Cardiac fibroblast (primary cell): ENCODE measurements around the gene BORCS5.

Experiments
- DNase-seq, 2 donors: peaks; one replicate each; pipeline versions ENCODE4 v3.0.0 to v3.0.0-alpha.2; 2010; ENCODE audit warnings: low read depth in 2 of 2
- H3K4me3 ChIP-seq, 2 donors: replicated peaks in 1 of 2; 1 replicate in 1 of 2; 2 replicates in 1 of 2; pipeline ENCODE4 v1.5.1; 2011; ENCODE audit warnings: low read depth in 2 of 2, low read length in 2 of 2, mild to moderate bottlenecking in 2 of 2, moderate library complexity in 1 of 2
- TF ChIP-seq, protein P1 (sequence below): IDR thresholded peaks from one replicate; pipeline ENCODE4 v1.5.1; 2011; ENCODE audit warnings: low read depth, mild to moderate bottlenecking, low read length, inconsistent platforms

BORCS5 gene

DNA sequence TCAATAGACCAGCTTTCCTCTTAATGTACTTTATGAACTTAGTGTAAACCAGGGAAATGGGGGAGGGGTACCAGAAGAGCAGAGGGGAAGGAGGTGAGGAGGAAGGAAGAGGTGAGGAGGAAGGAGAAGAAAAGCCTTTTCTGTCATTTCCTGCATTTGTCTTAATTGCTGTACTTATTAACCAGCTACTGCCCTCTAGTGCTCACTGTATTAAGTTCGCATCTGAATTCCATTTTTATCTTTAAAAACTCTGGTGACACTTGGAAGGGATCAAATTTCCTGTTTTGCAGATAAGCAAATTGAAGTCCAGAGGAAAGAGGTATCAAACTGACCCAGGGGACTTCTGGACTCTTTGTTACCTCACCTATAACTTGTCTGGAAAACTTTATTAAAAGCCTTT lies 29.1 kb upstream of the BORCS5 start:
- TF ChIP-seq, protein P1, sequence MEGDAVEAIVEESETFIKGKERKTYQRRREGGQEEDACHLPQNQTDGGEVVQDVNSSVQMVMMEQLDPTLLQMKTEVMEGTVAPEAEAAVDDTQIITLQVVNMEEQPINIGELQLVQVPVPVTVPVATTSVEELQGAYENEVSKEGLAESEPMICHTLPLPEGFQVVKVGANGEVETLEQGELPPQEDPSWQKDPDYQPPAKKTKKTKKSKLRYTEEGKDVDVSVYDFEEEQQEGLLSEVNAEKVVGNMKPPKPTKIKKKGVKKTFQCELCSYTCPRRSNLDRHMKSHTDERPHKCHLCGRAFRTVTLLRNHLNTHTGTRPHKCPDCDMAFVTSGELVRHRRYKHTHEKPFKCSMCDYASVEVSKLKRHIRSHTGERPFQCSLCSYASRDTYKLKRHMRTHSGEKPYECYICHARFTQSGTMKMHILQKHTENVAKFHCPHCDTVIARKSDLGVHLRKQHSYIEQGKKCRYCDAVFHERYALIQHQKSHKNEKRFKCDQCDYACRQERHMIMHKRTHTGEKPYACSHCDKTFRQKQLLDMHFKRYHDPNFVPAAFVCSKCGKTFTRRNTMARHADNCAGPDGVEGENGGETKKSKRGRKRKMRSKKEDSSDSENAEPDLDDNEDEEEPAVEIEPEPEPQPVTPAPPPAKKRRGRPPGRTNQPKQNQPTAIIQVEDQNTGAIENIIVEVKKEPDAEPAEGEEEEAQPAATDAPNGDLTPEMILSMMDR: peak; percentile 47
- peak; percentile 80 to 82 for DNase-seq
- H3K4me3 ChIP-seq: no peak overlapping the region

DNA sequence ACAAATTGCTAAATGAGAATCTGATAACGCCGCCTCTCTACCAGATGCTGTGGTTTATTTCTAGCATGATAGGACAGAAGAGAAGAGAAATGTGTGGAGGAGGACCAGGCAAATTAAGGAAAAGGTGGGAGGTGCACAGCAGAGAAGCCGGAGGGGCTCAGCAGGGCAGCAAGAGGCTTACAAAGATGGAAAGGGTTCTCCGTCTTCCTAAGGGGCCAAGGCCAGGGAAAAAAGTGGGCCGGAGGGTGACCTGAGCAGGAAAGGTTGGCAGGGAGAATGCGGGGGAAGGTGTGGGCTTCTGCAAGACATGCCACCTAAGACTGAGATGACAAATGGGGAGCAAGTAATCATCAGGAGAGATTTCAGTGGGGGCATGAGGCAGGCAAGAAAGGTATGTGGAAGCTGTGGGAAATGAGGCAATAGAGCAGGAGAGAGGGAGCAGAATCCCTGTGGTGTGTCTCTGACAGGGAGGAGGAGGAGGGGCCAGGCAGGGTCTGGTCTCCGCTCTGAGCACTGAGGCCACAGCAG lies 25.6 kb upstream of the BORCS5 start:
- TF ChIP-seq, protein P1: no peak
- DNase-seq: no peak
- H3K4me3 ChIP-seq: no peak overlapping the region

DNA sequence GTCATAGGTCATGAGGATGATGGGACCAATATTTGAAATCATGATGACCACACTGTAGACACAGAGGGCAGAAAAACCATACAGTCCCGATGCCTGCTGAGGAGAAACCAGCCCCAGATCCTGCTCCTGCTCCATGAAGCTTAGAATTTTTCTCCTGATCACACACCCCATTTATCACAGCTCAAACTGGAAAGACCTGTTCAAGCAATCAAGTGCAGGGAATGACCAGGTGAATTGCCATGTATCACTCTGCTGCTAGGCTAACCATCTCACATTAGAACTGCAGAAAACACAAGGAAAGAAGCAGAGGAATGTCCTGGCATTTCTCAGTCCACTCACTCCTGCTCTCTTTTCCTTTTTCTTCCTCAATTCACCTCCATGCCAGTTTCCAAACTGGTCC lies 25.0 kb upstream of the BORCS5 start:
- TF ChIP-seq, protein P1: no peak
- DNase-seq: no peak
- no peak overlapping the region for H3K4me3 ChIP-seq

DNA sequence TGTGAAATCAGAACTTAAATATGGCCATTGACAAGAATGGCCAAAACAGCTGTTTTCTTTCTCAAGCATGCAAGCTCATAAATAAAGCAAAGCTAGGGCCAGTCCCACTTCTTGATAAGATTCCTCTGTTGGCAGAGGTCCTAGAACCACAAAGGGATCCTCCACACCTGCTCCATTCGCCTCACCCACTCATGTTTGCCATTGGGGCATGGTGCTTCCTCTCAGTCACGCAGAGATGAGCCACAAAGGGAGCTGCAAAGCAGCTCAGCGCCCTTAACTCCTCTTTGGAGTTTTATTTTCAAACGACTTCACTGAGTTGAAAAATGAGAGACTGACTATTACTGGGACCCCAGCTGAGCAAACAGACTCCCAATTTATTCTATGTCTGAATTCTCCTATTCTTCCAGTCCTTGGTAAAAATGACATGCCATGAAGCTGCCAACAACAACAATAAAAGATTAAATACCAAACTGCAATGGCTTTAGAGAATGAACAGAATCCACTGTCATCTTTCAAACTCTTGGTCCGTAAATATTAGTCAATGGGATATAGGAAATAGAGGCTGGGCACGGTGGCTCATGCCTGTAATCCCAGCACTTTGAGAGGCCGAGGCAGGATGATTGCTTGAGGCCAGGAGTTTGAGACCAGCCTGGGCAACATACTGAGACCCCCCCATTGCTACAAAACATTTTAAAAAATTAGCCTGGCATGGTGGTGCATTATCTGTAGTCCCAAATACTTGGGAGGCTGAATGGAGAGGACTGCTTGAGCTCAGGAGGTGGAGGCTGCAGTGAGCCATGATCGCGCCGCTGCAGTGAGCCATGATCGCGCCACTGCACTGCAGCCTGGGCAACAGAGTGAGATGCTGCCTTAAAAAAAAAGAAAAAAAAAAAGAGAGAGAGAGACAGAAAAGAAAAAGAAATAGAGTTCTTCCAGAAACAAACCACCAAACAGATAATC lies 23.2 kb upstream of the BORCS5 start:
- no peak overlapping the region for H3K4me3 ChIP-seq
- DNase-seq: peak; percentile 59 to 70
- TF ChIP-seq, protein P1: no peak

DNA sequence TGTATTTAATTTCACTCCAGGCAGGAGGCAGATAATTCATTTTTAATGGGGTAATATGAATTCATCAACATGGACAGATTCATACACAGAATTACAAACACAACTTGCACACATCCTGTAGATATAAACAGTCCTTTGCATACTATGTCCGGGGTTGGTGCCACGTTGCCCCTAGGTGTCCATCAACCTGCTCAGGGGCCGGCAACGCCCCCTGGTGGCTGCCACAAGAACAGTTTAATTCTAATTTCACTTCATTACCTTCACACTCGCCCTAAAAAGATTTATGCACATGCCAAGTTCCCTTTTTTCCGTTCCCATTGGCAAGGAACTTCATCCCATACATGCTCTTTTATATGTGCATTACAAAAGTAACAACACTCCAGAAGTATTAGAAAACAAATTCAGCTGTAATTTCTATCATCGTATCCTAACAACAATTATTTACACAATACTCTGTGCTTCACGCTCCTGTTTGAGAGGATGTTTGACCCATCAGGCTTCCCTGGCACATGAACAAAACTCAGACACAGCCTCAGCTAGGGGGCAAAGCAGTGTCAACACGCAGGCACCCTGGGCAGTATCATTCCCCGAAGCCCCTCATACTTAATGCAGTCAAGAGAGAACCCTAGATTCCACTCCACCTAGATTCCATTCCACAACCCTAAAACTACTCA lies 22.4 kb upstream of the BORCS5 start:
- TF ChIP-seq, protein P1: peak; percentile 74
- DNase-seq: peak; percentile 57 to 59
- no peak overlapping the region for H3K4me3 ChIP-seq

DNA sequence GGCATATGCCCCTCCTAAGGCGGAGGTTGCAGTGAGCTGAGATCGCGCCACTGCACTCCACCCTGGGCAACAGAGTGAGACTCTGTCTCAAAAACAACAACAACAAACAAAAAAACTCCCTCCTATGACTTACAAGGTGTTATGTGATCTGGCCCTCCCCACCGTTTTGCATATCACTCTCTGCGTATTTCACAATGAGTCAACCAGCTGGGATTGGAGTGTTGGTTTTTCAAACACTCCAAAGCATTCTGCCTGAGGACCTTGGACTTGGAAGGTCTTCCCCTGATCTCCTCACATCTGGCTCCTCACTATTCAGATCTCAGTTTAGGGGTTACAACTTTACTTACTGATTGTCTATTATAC lies 20.8 kb upstream of the BORCS5 start:
- DNase-seq: peak; percentile 36 to 59
- H3K4me3 ChIP-seq: no peak overlapping the region
- TF ChIP-seq, protein P1: no peak
